A549 (cell line): ENCODE results near the gene FHIT. TPM values are rescaled to one million over a fixed set of nuclear protein-coding genes. Genes with fewer than 3 reads are reported as not detected.

ENCODE experiments used
- ATAC-seq, 2 experiments: fragments of 200-7000 bp in 1 of 2; fragments of >200 bp in 1 of 2; cut with Nextera tagmentation in 1 of 2; cut with Tn5 transposase in 1 of 2; 3 replicates each; pipeline versions ENCODE4 v1.8.0 to v1.9.1; 2018 to 2020; ENCODE audit warnings: mild to moderate bottlenecking in 1 of 2, moderate library complexity in 1 of 2
- CTCF ChIA-PET: fragments of 300-600 bp; sonication (Branson Sonifier 250); formaldehyde crosslinking; extraction: SDS; loops from one replicate; lab custom pipeline; 2021; ENCODE audit warnings: antibody characterized with exemption, inconsistent platforms; lab: Yijun Ruan, JAX
- POLR2A ChIA-PET: fragments of 350-600 bp; formaldehyde crosslinking; extraction: SDS; loops from one replicate; lab custom pipeline; 2021; ENCODE audit warnings: antibody characterized with exemption, inconsistent platforms; lab: Yijun Ruan, JAX
- DNase-seq, 2 experiments: peaks; one replicate each; pipeline versions ENCODE4 v3.0.0 to v3.0.0-alpha.2; 2011 to 2016; ENCODE audit warnings: low read depth in 1 of 2, low spot score in 1 of 2
- FAIRE-seq: peaks from 2 replicates; lab custom pipeline; 2011; peaks lifted over from hg19 to GRCh38; lab: Jason Lieb, UNC
- H3K27ac ChIP-seq, 2 experiments: fragments of >200 bp; sonication (Bioruptor Twin); formaldehyde crosslinking; 3 replicates each; pipeline ENCODE4 v1.5.1; 2016 to 2017
- H3K4me1 ChIP-seq: fragments of >200 bp; sonication (Bioruptor Twin); formaldehyde crosslinking; 3 replicates; pipeline ENCODE4 v1.6.1; 2016
- H3K4me2 ChIP-seq: fragments of >200 bp; sonication (Bioruptor Twin); formaldehyde crosslinking; 3 replicates; pipeline ENCODE4 v1.6.1; 2016
- H3K4me3 ChIP-seq: fragments of >200 bp; sonication (Bioruptor Twin); formaldehyde crosslinking; 3 replicates; pipeline ENCODE4 v1.5.1; 2016
- H3K9me3 ChIP-seq: fragments of >200 bp; sonication (Bioruptor Twin); formaldehyde crosslinking; 3 replicates; pipeline ENCODE4 v1.6.1; 2016
- CEBPB ChIP-seq, 2 experiments: fragments of >200 bp in 1 of 2; sonication (Bioruptor Twin) in 1 of 2; formaldehyde crosslinking in 1 of 2; IDR thresholded peaks; 2 replicates each; pipeline ENCODE4 v1.6.1; 2012 to 2016
- E2F6 ChIP-seq: IDR thresholded peaks from 2 replicates; pipeline ENCODE4 v1.6.1; 2012; ENCODE audit warnings: low read depth, borderline replicate concordance
- FOSB ChIP-seq: fragments of 250-450 bp; sonication (Bioruptor Pico); IDR thresholded peaks from 2 replicates; pipeline ENCODE4 v1.5.0; 2020; ENCODE audit warnings: mild to moderate bottlenecking, moderate library complexity
- GATA3 ChIP-seq: IDR thresholded peaks from 2 replicates; pipeline ENCODE4 v1.6.1; 2012; ENCODE audit warnings: borderline replicate concordance
- HDAC2 ChIP-seq: fragments of 200-600 bp; sonication (generic); IDR thresholded peaks from 2 replicates; pipeline ENCODE4 v1.6.1; 2016
- HEYL ChIP-seq: fragments of 250-450 bp; sonication (Bioruptor Pico); IDR thresholded peaks from 2 replicates; pipeline ENCODE4 v1.8.0; 2021; ENCODE audit warnings: mild to moderate bottlenecking, moderate library complexity
- KDM1A ChIP-seq: fragments of 200-600 bp; sonication (generic); IDR thresholded peaks from 2 replicates; pipeline ENCODE4 v1.6.1; 2016; ENCODE audit warnings: low read depth, mild to moderate bottlenecking
- MAFK ChIP-seq: fragments of 450-650 bp; IDR thresholded peaks from 2 replicates; pipeline ENCODE4 v1.6.1; 2014; ENCODE audit not compliant: partially characterized antibody
- MAZ ChIP-seq: fragments of 150-350 bp; IDR thresholded peaks from 2 replicates; pipeline ENCODE4 v1.6.1; 2014; ENCODE audit warnings: antibody characterized with exemption, low read depth, low read length, borderline replicate concordance
- NPAS2 ChIP-seq: fragments of 250-450 bp; sonication (Bioruptor Pico); IDR thresholded peaks from 2 replicates; pipeline ENCODE4 v1.8.0; 2022; ENCODE audit warnings: mild to moderate bottlenecking, moderate library complexity, borderline replicate concordance
- PHF8 ChIP-seq: fragments of 200-600 bp; sonication (generic); IDR thresholded peaks from 2 replicates; pipeline ENCODE4 v1.6.1; 2016; ENCODE audit warnings: low read depth, mild to moderate bottlenecking, antibody characterized with exemption, moderate library complexity, borderline replicate concordance
- POLR2A ChIP-seq: IDR thresholded peaks from 2 replicates; pipeline ENCODE4 v1.6.1; 2012; ENCODE audit warnings: mild to moderate bottlenecking, low read length
- POLR2AphosphoS2 ChIP-seq: conservative IDR thresholded peaks from 2 replicates; pipeline ENCODE4 v1.6.1; 2012; ENCODE audit warnings: low read length, improper control_type of control experiment, inconsistent platforms
- RARB ChIP-seq: fragments of 250-450 bp; sonication (Bioruptor Pico); IDR thresholded peaks from 2 replicates; pipeline ENCODE4 v1.8.0; 2021; ENCODE audit warnings: mild to moderate bottlenecking, moderate library complexity
- RNF2 ChIP-seq: fragments of 200-600 bp; sonication (generic); IDR thresholded peaks from 2 replicates; pipeline ENCODE4 v1.6.1; 2016; ENCODE audit warnings: low read depth, mild to moderate bottlenecking, antibody characterized with exemption, moderate library complexity, borderline replicate concordance
- WGBS: methylation state at CpG from one replicate; pipeline ENCODE4 v1.1.6; 2017; ENCODE audit errors: missing lambda C conversion rate; 5-methylcytosine and 5-hydroxymethylcytosine counted together
- polyA plus RNA-seq, 4 experiments: library from polyadenylated mRNA; depleted of rRNA in 3 of 4; stranded (reverse); fragments of >200 nt; fragmentation: RNase III in 1 of 4; extraction: RNeasy Plus Mini Kit Qiagen cat#74134 plus additional on column Dnase treatment in 1 of 4; gene quantifications; 2 replicates in 3 of 4; 3 replicates in 1 of 4; pipeline ENCODE4 v1.2.3, GENCODE V29; 2011 to 2017
- TF ChIP-seq, protein P1 (sequence below): IDR thresholded peaks from 2 replicates; pipeline ENCODE4 v1.6.1; 2012
- TF ChIP-seq, protein P2 (sequence below): fragments of 150-350 bp; IDR thresholded peaks from 2 replicates; pipeline ENCODE4 v1.6.1; 2014; ENCODE audit warnings: low read depth, mild to moderate bottlenecking, low read length

The FHIT gene
- polyA plus RNA-seq, 2 of the 4 experiments (the other 2 are of a cell fraction) = 0.76 to 0.92 TPM

GRCh38 chr3:59813148-59813538, 1438.1 kb downstream of the FHIT start:
- Histone ChIP-seq H3K4me2 (no peak overlapping the region), H3K9me3 (no peaks in the 10 kb centered on the region), H3K27ac (no peak overlapping the region), H3K4me1 (peaks cover 17% of the 10 kb centered on the region), H3K4me3 (no peak overlapping the region)
- no peak for FAIRE-seq
- no peak for DNase-seq
- TF ChIP-seq KDM1A = no peak
- no peak for TF ChIP-seq POLR2AphosphoS2
- TF ChIP-seq E2F6 = no peak
- TF ChIP-seq RARB (CRISPR knock-in tag) = no peak
- TF ChIP-seq GATA3 = no peak
- 92% methylated on average over 7 of the region's 7 CpGs for WGBS
- no peak for ATAC-seq
- ChIA-PET CTCF (interaction anchor here (6.5 kb wide), 1 partner anchor 238 kb away, joined by 77 read pairs; no protein-coding TSS in a partner anchor), POLR2A (no interaction called here)

- ChIA-PET POLR2A (no interaction called here), CTCF (interaction anchor here (0.8 to 6.5 kb wide), 2 partner anchors 45 to 237 kb away, joined by 3 to 77 read pairs; no protein-coding TSS in a partner anchor)
- ATAC-seq (no peak), DNase-seq (no peak), FAIRE-seq (no peak)
- 76% methylated on average over 11 of the region's 11 CpGs for WGBS
- Histone ChIP-seq H3K4me3 (no peak overlapping the region), H3K27ac (no peak overlapping the region), H3K9me3 (no peaks in the 10 kb centered on the region), H3K4me2 (no peak overlapping the region), H3K4me1 (peaks cover 11% of the 10 kb centered on the region)
- TF ChIP-seq RARB (CRISPR knock-in tag) = no peak
- no peak for TF ChIP-seq MAFK
- no peak for TF ChIP-seq HDAC2
- no peak for TF ChIP-seq GATA3
- TF ChIP-seq HEYL (CRISPR knock-in tag) = no peak
- no peak for TF ChIP-seq E2F6
- TF ChIP-seq PHF8 = no peak
- TF ChIP-seq NPAS2 (CRISPR knock-in tag) = no peak
- no peak for TF ChIP-seq POLR2A
- TF ChIP-seq FOSB = no peak
- no peak for TF ChIP-seq MAZ
- TF ChIP-seq KDM1A = no peak
- TF ChIP-seq, protein P1, sequence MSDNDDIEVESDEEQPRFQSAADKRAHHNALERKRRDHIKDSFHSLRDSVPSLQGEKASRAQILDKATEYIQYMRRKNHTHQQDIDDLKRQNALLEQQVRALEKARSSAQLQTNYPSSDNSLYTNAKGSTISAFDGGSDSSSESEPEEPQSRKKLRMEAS = no peak
Measured at GRCh38 chr3:59812237-59813147, 1438.8 kb downstream of the FHIT start.

GRCh38 chr3:59811160-59811559, 1440.1 kb downstream of the FHIT start:
- WGBS = 55% methylated on average over 2 of the region's 2 CpGs
- CTCF ChIA-PET = interaction anchor here (0.5 to 6.5 kb wide), 2 partner anchors 236 to 372 kb away, joined by 3 to 77 read pairs; no protein-coding TSS in a partner anchor

More at GRCh38 chr3:59811160-59811559, 1440.1 kb downstream of the FHIT start:
- ATAC-seq (no peak), DNase-seq (no peak), FAIRE-seq (no peak)
- Histone ChIP-seq H3K4me2 (no peak overlapping the region), H3K27ac (no peak overlapping the region), H3K9me3 (no peaks in the 10 kb centered on the region), H3K4me3 (no peak overlapping the region), H3K4me1 (no peaks in the 10 kb centered on the region; the same call in 2 of the 3 replicates)
- TF ChIP-seq CEBPB (IDR thresholded peaks at IDR 0.05) (no peak), RNF2 (no peak)
- TF ChIP-seq, protein P2, sequence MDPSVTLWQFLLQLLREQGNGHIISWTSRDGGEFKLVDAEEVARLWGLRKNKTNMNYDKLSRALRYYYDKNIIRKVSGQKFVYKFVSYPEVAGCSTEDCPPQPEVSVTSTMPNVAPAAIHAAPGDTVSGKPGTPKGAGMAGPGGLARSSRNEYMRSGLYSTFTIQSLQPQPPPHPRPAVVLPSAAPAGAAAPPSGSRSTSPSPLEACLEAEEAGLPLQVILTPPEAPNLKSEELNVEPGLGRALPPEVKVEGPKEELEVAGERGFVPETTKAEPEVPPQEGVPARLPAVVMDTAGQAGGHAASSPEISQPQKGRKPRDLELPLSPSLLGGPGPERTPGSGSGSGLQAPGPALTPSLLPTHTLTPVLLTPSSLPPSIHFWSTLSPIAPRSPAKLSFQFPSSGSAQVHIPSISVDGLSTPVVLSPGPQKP = no peak
- POLR2A ChIA-PET = no interaction called here
